GM19438 (cell line): ENCODE measurements around the gene IL20RB.

ENCODE experiments used
- ATAC-seq: cut with Tn5 transposase; IDR thresholded peaks from one replicate; pipeline ENCODE4 v1.9.1; 2021; ENCODE audit warnings: low read depth; ENCODE audit not compliant: unreplicated experiment

The IL20RB gene

DNA sequence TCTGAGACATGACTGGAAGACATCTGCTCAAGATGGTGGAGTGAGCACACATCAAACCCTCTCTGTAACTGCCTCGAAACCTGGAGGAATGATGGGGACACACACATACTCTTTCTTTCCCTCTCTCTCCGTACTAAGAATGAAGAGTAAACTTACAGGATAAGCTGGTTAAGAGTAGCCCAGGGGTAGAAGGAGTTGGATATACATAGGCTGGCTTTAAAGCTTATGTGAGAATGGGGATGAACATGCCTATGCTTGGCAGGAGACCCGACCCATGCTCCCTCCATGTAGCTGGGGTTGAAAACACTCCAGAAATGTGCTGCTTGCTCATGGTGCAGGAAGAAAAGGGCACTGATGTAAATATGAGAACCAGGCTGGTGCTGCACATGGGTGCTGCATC is 68.9 kb downstream of the IL20RB start:
- no peak for ATAC-seq

DNA sequence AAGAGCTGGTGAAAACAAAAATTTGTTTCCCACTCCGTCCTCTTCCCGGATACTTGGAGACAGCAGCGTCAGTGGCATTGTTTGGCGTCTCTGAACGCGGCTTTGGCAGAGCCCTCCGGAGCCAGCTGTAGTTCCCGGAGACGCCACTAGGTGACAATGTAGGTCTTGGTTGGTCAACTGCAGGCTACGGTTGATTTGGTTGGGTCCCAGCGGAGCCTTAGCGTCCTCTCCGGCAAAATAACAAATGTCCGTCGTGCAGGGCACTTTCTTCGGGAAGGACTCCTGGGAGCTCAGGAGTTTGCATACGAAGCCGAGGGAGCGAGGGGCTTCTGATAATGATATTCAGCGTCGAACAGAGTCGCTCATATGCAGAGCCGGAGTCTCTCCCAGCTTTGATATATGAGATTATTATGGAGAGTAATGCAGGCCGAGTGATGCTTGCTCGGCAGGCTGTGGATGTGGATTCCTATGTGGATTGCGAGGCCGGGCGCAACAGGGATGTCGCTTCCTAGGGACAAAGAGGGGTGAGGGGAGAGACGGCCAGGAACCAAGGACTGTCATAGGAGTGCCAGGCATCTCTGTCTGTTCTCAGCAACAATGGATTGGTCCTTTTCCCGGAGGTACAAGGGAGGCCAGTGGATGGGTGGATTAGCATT is 74.8 kb downstream of the IL20RB start:
- ATAC-seq: peak; percentile 89

DNA sequence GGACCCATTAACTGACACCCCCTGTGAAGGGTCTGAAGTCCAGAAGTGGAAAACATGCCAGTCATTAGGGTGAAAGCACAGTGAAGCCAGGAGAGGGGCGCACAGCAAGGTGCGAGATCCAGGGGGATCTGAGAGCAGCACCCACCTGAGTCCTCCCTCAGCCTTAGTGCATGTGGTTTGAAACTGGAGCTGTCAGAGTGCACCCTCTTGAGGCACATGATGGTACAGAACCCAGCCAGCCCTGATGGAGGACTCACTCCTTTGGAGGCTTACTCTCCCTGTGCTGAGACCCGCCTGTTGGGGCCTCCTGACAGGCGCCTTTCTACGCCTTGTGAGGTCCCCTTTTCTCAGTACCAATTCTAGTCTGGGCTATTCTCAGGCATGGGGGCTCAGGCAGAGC is 77.8 kb downstream of the IL20RB start:
- no peak for ATAC-seq

DNA sequence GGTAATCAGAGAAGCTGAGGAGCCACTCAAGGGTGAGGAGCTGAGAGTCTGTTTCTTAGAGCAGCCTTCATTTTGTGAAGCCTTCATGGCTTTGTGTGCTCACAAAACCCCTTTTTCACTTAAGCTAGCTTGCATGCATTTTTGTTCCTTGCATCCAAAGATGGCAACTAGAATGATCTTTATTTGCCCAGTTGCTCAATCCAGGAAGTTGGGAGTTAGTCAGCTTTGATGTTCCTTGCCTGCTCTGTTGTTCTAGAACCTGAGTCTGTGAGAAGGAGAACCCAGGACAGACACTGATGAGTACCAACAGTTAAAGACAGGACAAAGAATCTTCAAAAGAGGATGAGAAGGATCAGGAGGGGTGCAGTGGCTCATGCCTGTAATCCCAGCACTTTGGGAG is 81.8 kb downstream of the IL20RB start:
- ATAC-seq: no peak

DNA sequence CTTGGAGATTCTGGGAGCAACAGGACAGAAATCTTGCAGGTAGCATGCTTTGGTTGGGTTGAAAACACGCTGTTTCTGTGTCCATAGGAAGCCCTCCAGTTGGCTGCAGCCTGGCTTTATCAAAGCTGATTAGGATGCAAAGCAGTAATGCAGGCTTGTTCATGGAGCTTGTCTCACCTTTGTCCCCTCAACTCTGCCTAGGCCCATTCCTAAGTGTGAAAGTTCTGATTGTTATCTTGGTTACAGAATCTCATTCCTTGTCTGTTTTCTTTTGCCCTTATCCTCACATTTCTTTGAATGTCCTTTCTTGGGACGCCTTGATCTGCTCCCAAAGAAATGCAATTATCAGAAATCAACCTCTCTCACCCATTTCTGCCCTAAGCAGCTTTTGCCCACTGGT is 83.5 kb downstream of the IL20RB start:
- ATAC-seq: no peak

DNA sequence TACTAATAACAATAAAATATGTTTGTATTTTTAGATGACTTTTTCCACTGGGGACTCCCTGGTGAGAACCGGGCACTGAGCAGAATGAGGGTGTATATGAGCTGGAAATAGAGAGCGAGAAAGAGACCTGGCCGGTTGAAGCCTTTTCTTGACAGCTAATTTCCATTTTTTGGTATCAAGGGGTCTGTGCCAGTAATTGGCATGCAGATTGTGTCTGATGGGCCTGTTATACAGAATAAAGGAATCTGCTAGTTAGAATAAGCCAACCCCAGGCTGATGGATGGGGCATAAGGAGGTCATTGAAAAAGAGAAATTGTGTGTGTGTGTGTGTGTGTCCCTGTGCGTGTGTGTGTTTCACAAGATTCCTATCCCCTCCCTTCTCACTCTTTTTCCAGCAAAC is 83.9 kb downstream of the IL20RB start:
- no peak for ATAC-seq

DNA sequence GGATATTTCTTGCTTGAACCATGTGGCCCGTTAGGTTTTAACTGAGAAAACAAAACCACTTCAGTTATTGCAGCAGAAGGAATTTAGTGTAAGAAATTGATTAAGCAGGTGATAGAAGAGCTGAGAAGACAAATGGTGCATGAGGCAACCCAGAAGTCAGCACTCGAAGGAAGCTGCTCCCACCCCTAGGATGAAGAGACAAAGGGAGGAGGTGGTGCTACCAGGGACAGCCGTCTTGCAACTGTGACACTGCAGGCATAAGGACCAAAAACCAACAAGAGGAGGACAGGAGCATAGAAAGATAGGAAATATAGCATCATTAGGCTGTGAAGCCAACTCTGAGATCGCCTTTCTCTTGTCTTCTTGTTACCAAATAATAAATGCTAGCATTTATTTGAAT is 89.0 kb downstream of the IL20RB start:
- ATAC-seq: no peak

DNA sequence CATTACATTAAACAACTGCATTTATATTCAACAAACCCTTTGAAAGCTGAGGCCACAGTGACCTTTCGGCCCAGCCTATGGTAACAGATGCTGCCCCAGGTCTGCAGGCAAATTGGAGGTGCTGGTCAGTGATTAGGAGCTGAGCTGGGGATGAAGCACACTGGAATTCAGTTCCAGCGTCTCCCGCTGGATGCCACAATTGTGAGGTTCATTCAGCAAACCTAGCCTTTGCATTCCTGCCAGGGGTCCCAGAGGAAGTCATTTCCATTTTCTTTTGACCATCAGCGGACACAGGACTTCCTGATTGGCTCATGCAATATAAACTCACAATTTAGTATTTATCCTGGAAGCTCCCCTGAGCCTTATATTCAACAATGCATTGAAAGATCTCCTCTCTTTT is 89.5 kb downstream of the IL20RB start:
- no peak for ATAC-seq

DNA sequence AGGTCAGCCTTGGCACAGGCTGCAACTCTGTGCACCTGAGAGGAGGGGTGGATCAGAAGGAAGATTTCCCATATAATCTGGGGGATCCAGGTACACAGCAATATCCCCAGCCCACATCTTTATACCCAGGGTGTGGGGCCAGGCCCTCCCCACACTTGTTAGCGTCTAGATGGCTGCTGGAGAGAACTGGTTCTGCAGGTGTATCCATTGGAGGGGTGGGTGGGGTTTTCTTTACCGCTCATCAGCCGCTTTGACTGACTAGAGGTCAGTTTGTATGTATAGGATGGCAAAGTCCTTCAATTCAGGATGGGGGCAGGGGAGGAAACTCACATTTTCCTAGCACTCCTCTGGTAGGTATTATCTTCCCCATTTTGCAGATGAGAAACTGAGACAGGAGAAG is 92.5 kb downstream of the IL20RB start:
- ATAC-seq: no peak

DNA sequence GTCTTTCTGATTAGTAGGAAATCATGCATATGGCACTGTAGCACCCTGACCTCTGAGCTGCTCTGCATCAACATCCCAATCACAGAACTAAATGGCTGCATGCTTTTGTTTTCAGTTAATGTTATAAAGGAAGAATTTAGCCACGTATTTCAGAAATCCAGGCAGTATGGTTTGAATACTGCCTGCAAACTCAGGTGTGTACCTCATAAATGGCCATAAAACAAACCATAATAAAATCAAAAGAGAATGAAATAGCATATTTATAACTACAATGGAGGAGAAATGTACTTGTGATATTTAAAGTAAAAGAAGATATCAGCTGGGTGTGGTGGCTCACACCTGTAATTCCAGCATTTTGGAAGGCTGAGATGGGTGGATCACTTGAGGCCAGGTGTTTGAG is 94.5 kb downstream of the IL20RB start:
- no peak for ATAC-seq
